Stimulated activated CD4-positive, alpha-beta T cell treated with anti-CD3 and anti-CD28 coated beads, Interleukin-15, amount 100 ng/mL, for 48 hours (primary cell): Measurements from ENCODE around the gene MITF.

Source experiments
- DNase-seq, 2 donors: peaks; one replicate each; pipeline ENCODE4 v3.0.0-alpha.2; 2020; ENCODE audit warnings: low read depth in 2 of 2

Gene MITF

DNA sequence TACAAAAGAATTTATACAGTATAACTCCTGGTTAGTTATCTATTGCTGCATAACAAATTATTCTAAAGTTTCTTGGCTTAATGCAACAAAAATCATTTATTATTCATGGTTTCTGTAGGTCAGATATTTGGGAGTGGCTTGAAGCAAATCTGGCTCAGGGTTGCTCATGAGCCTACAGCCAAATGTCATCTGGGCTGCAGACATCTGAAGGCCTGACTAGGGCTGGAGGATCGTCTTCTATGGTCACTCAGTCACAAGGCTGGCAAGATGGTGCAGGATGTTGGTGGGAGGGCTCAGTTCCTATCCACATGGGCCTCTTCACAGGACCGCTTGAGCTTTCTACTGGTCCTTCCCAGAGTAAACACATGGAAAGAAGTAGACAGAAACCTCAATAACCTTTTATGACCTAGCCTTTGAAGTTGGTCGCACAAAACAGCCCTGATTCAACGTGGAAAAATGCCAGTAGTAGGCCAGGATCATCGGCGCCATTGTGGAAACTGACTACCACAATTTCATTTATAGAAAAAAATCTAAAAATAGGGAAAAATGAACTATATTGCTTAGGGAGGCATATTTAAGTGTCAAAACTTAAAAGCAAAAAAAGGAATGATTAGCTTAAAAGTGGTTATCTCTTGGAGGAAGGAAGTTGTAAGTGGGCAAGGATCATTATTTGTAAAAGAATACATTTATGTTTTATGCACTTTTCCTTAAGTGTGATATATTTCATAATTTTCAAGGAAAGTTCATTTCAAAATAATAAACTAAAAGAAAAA is 9.9 kb upstream of the MITF start:
- no peak for DNase-seq

DNA sequence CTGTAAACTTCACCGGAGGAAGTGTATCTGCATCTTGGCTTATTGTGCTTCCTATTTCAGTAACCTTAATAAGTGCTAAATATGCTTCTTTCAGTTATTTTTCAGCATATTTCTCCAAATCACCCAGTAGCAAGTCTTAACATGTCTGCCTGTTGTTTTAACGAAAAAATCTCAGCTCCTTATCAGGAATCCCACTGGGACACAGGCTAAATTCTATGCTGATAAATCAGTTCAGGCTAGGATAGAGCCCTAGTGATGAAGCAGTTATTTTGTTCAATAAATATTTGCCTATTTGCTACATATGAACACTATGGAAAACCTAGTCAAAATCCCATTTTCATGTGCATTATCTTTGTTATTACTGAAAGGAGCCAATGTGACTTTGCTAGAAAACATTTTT is 8.2 kb upstream of the MITF start:
- DNase-seq, result no peak

GRCh38 chr3:69735893-69736292 is 3.4 kb upstream of the MITF start:
- DNase-seq, result no peak

GRCh38 chr3:69737392-69737791 is 1.9 kb upstream of the MITF start:
- DNase-seq, result no peak

DNA sequence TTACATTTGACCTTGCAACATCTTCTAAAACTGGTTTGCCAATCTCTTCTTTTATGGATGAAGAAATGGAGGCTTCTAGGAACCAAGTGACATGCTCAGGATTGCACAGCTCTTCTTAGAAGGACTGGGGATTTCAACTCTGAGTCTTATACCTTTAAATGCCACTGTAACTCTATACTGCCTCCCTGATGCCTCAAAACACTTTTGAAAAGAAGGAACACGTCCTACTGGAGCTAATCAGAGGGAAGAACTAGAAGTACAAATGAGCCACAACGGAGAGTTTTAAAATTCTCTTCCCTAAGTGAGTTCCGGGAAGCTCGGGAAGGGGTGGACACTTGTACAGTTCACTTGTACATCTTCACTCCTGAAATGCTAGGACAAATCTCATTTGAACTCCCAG is 949 bp upstream of the MITF start:
- DNase-seq, result no peak

GRCh38 chr3:69738859-69739203 is 433 bp upstream of the MITF start:
- no peak for DNase-seq

DNA sequence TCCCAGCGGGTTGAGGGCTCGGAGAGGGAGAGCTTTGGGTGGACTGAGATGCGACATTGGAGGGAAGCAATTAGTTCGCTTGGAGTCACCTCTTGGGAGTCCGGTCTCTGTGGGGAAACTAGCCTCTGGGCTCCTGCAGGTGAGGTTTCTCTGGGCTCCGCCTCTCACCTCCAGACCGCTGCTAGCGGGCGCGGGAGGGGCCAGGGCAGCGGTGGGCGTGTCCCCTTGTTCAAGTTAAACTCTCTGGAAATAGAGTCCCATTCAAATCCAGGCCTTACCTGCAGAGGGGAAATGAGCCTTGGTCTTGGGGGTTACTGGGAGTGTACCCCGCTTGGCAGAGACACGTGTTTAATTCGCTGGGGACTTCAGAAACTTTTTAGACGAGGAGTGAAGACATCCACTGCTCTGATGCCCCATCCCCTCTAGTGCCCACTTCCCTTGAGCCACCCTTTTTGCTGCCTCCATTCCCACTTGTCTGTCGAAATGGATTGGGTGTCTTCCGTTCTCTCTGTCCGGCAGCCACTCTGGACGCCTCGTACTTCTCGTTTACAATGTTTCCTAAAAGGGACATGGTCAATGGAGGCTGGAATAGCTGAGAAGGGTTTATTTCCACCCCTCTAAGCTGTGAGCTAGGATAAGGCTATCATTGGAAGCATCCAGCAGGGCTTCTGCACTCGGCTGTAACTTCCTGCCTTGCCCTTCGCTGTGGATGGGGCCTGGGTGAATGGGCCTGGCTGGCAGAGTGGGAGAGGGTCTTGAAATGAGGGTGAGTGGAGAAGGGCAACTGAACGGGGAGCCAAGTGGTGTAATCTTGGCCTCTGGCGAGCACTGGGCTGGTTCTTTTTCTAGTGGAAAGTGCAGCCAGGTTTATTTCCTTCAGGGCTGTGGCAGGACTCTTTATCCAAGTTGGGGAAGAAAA is 1.1 kb downstream of the MITF start:
- DNase-seq, result no peak

GRCh38 chr3:69741032-69741767 is 1.9 kb downstream of the MITF start:
- DNase-seq, result no peak

GRCh38 chr3:69742391-69742790 is 3.1 kb downstream of the MITF start:
- no peak for DNase-seq

GRCh38 chr3:69743975-69744906 is 5.0 kb downstream of the MITF start:
- no peak for DNase-seq

DNA sequence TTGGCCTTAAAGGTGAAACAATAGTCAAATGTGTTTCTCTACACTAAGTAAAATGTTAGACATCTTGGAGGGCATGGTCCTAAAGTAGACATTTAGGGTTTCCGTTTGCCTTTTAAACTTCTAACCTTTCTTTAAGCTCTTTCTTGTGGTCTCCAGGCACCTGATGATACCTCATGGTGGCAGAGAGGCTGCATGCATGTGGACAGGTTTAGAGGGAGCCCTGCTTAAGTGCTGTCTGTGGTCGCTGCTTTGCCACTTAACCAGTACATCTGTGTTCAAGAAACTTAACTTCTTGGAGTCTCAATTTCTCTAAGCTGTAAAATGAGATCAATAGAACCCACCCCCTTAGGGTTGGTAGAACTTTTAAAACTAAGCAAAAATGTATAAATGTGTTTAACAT is 6.2 kb downstream of the MITF start:
- DNase-seq, result no peak

DNA sequence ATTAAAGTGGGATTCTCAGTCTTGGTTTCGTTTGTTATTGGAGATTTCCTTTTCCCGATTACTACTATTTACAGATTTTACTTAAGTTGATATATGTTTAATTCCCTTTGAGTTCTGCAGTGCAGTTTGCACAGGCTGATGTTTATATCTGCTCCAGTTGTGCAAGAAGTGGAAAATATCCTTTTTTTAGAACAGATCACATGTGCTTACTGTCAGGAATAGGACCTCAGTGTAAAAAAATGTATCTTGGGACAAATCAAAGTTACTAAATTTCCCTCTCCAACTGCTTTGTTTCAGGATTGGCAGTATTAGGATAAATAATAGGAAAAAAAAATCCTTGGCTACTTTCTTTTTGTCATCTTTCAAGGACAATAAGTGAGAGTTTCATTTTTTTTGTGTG is 6.9 kb downstream of the MITF start:
- DNase-seq, result no peak

- no peak for DNase-seq
Observed at GRCh38 chr3:69747511-69748258, 8.4 kb downstream of the MITF start.

GRCh38 chr3:69748503-69748902 is 9.2 kb downstream of the MITF start:
- no peak for DNase-seq

DNA sequence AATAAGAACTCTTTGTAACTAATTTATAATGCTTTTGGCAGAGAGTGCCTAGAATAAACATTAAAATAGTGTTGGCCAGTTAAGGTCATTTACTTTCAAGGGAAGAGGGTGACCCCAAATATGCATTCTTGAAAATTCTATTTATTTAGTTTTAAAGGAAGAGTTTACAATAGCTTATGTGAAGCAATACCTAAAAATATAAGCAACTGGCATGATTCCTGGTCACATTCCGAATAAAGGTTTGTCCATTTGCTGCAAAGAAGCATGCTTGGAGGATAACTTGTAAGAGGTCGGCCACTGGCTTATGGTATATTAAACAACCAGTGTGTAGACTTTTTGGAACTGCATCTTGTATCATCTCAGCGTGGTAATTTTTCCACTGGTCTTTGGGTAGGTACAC is 10.2 kb downstream of the MITF start:
- DNase-seq, result no peak

- no peak for DNase-seq
Observed at GRCh38 chr3:69750549-69750948, 11.3 kb downstream of the MITF start.

DNA sequence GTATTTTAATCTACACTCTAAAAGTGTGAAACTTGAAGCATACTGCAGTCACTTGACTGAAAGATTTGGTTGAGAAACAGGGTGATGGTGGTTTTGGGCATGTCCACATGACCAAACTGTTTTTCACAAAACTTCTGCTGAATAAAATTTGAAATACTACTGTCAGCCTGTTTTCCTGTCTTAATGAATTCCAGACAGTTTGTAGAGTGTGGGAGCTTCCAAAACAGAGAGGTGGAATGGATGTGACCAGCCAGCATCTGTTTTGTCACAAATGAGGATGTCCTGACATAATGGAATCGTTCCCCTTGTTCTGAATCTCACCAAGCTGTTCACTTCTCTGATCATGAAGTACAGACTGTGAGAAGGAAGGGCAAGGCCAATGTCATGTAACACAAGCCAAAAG is 11.8 kb downstream of the MITF start:
- no peak for DNase-seq

DNA sequence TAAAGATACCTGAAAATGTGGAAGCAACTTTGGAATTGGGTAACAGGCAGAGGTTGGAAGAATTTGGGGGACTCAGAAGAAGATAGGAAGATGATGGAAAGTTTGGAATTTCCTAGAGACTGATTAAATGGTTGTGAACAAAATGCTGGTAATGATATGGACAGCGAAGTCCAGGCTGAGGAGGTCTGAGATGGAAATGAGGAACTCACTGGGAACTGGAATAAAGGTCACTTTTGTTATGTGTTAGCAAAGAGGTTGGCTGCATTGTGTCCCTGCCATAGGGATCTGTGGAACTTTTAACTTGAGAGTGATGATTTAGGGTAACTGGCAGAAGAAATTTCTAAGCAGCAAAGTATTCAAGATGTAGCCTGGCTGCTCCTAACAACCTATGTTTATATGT is 13.0 kb downstream of the MITF start:
- DNase-seq, result no peak

DNA sequence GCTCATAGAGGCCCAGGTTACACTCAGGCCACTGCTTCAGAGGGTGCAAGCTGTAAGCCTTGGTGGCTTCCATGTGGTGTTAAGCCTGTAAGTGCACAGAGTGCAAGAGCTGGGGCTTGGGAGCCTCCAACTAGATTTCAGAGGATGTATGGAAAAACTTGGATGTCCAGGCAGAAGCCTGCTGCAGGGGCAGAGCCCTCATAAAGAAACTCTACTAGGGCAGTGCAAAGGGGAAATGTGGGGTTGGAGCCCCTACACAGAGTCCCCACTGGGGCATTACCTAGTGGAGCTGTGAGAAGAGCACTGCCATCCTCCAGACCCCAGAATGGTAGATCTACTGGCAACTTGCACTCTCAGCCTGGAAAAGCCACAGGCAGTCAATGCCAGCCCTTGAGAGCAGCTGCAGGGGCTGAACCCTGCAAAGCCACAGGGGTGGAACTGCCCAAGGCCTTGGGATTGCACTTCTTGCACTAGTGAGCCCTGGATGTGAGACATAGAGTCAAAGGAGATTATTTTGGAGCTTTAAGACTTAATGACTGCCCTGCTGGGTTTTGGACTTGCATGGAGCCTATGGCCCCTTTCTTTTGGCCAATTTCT is 14.0 kb downstream of the MITF start:
- no peak for DNase-seq

DNA sequence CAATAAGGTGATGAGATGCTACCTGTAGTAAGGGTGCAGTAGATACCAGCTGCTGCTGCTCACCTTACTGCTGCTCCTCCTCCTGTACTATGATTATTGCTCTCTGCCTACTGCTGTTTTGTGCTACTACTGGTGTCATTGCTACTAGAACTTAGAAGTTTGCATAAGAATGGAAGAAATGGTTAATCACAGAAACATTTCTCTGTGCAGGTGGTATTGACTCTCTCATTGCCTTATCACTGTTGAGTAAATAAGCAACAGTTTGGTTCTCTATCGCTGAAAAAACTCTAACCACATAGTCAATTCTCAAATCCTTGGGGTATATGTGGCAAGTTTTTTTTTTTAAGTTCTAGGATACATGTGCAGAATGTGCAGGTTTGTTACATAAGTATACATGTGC is 16.5 kb downstream of the MITF start:
- no peak for DNase-seq
